IMR-90 (cell line): ENCODE measurements around the gene ITFG1. TPM values are rescaled to one million over a fixed set of nuclear protein-coding genes. Genes with fewer than 3 reads are reported as not detected.

Experiments used
- ATAC-seq: fragments of 200-7000 bp; cut with Tn5 transposase; 2 replicates; pipeline ENCODE4 v1.9.1; 2020; ENCODE audit warnings: low read depth, mild to moderate bottlenecking, moderate library complexity
- BruUV-seq: library from RNA; stranded (reverse); fragments of 400-500 nt; replicated peaks from 2 replicates; lab custom pipeline; 2021; lab: Mats Ljungman, UMichigan
- CTCF ChIA-PET: fragments of 300-600 bp; formaldehyde crosslinking; extraction: SDS; loops from one replicate; lab custom pipeline; 2021; ENCODE audit warnings: antibody characterized with exemption; lab: Yijun Ruan, JAX
- POLR2A ChIA-PET: fragments of 300-600 bp; sonication (Branson Sonifier 250); formaldehyde crosslinking; loops from one replicate; lab custom pipeline; 2022; ENCODE audit warnings: antibody characterized with exemption; ENCODE audit not compliant: unreplicated experiment; lab: Charles Lee
- DNase-seq: peaks from one replicate; pipeline ENCODE4 v3.0.0; 2013
- H2AFZ ChIP-seq: replicated peaks from 2 replicates; pipeline ENCODE3; 2013; ENCODE audit warnings: low read length, mild to moderate bottlenecking; ENCODE audit not compliant: poor library complexity
- H2AK5ac ChIP-seq: 2 replicates; pipeline ENCODE4 v1.6.1; 2013; ENCODE audit warnings: low read depth, low read length, inconsistent platforms
- H2AK9ac ChIP-seq: replicated peaks from 2 replicates; pipeline ENCODE3; 2013; ENCODE audit warnings: mild to moderate bottlenecking, low read depth, low read length, moderate library complexity; ENCODE audit not compliant: poor library complexity
- H2BK120ac ChIP-seq: 2 replicates; pipeline ENCODE4 v1.6.1; 2013; ENCODE audit warnings: low read depth, low read length, inconsistent platforms
- H2BK15ac ChIP-seq: 3 replicates; pipeline ENCODE4 v1.6.1; 2013; ENCODE audit warnings: low read depth, low read length, inconsistent platforms
- H2BK20ac ChIP-seq: 2 replicates; pipeline ENCODE4 v1.6.1; 2013; ENCODE audit warnings: low read depth, mild to moderate bottlenecking, inconsistent platforms, low read length, moderate library complexity
- H2BK5ac ChIP-seq: 2 replicates; pipeline ENCODE4 v1.6.1; 2013; ENCODE audit warnings: mild to moderate bottlenecking, low read depth, low read length, inconsistent platforms; ENCODE audit not compliant: poor library complexity, severe bottlenecking
- H3K14ac ChIP-seq: replicated peaks from 2 replicates; pipeline ENCODE4 v1.6.1; 2013; ENCODE audit warnings: low read depth, low read length, inconsistent platforms
- H3K18ac ChIP-seq: 2 replicates; pipeline ENCODE4 v1.6.1; 2013; ENCODE audit warnings: low read depth, low read length, control low read depth
- H3K23ac ChIP-seq: 2 replicates; pipeline ENCODE4 v1.6.1; 2013; ENCODE audit warnings: low read depth, low read length, inconsistent platforms
- H3K27ac ChIP-seq: 2 replicates; pipeline ENCODE4 v1.5.1; 2013; ENCODE audit warnings: mild to moderate bottlenecking, control low read depth, low read length; ENCODE audit not compliant: insufficient read depth
- H3K27me3 ChIP-seq: 2 replicates; pipeline ENCODE4 v1.6.1; 2013; ENCODE audit warnings: low read length; ENCODE audit not compliant: control insufficient read depth, insufficient read depth
- H3K36me3 ChIP-seq: 2 replicates; pipeline ENCODE4 v1.6.1; 2013; ENCODE audit warnings: low read length, mixed read lengths; ENCODE audit not compliant: control insufficient read depth, insufficient read depth
- H3K4ac ChIP-seq: 2 replicates; pipeline ENCODE4 v1.6.1; 2013; ENCODE audit warnings: low read depth, low read length, inconsistent platforms
- H3K4me1 ChIP-seq: 2 replicates; pipeline ENCODE4 v1.6.1; 2013; ENCODE audit warnings: low read length, mixed read lengths; ENCODE audit not compliant: control insufficient read depth, insufficient read depth
- H3K4me2 ChIP-seq: 2 replicates; pipeline ENCODE4 v1.6.1; 2013; ENCODE audit warnings: low read depth, mild to moderate bottlenecking, control low read depth, low read length, moderate library complexity
- H3K4me3 ChIP-seq: 2 replicates; pipeline ENCODE4 v1.5.1; 2013; ENCODE audit warnings: low read depth, mild to moderate bottlenecking, control low read depth, low read length, moderate library complexity; ENCODE audit not compliant: insufficient read depth
- H3K56ac ChIP-seq: 2 replicates; pipeline ENCODE4 v1.6.1; 2013; ENCODE audit warnings: low read length, inconsistent platforms; ENCODE audit not compliant: insufficient read depth; ENCODE audit errors: extremely low read depth
- H3K79me1 ChIP-seq, 2 experiments: 2 replicates each; pipeline ENCODE4 v1.6.1; 2013; ENCODE audit warnings: low read length in 2 of 2, inconsistent platforms in 1 of 2, low read depth in 1 of 2
- H3K9ac ChIP-seq: 2 replicates; pipeline ENCODE4 v1.6.1; 2013; ENCODE audit warnings: low read depth, low read length, control low read depth
- H3K9me1 ChIP-seq: 2 replicates; pipeline ENCODE4 v1.6.1; 2013; ENCODE audit warnings: low read length, inconsistent platforms; ENCODE audit not compliant: insufficient read depth
- H3K9me3 ChIP-seq: 2 replicates; pipeline ENCODE4 v1.6.1; 2013; ENCODE audit warnings: low read length; ENCODE audit not compliant: control insufficient read depth, insufficient read depth
- H4K20me1 ChIP-seq: 2 replicates; pipeline ENCODE4 v1.6.1; 2013; ENCODE audit warnings: low read length, inconsistent platforms; ENCODE audit not compliant: insufficient read depth
- H4K5ac ChIP-seq: 2 replicates; pipeline ENCODE4 v1.6.1; 2013; ENCODE audit warnings: mild to moderate bottlenecking, low read depth, low read length, control low read depth
- H4K8ac ChIP-seq, 2 experiments: 2 replicates each; pipeline ENCODE4 v1.6.1; 2013; ENCODE audit warnings: low read depth in 2 of 2, low read length in 2 of 2, control low read depth in 1 of 2, inconsistent platforms in 1 of 2
- H4K91ac ChIP-seq: 2 replicates; pipeline ENCODE4 v1.6.1; 2013; ENCODE audit warnings: low read depth, low read length, inconsistent platforms; ENCODE audit not compliant: insufficient read depth
- BHLHE40 ChIP-seq: fragments of 150-350 bp; IDR thresholded peaks from 2 replicates; pipeline ENCODE4 v1.6.1; 2016; ENCODE audit warnings: mild to moderate bottlenecking, low read depth, low read length
- CEBPB ChIP-seq: IDR thresholded peaks from 2 replicates; pipeline ENCODE4 v1.6.1; 2012; ENCODE audit warnings: low read depth, low read length, improper control_type of control experiment
- CHD1 ChIP-seq: IDR thresholded peaks from 2 replicates; pipeline ENCODE4 v1.6.1; 2012; ENCODE audit warnings: low read depth, low read length, improper control_type of control experiment
- CTCF ChIP-seq: conservative IDR thresholded peaks from 2 replicates; pipeline ENCODE4 v1.5.1; 2012; ENCODE audit warnings: mild to moderate bottlenecking, low read depth, low read length, improper control_type of control experiment
- ELK1 ChIP-seq: fragments of 150-350 bp; IDR thresholded peaks from 2 replicates; pipeline ENCODE4 v1.6.1; 2016; ENCODE audit warnings: low read depth, mild to moderate bottlenecking, low read length, moderate library complexity, borderline replicate concordance
- FOS ChIP-seq: fragments of 150-350 bp; IDR thresholded peaks from 2 replicates; pipeline ENCODE4 v1.6.1; 2016; ENCODE audit warnings: low read depth, low read length
- MAFK ChIP-seq: IDR thresholded peaks from 2 replicates; pipeline ENCODE4 v1.6.1; 2012; ENCODE audit warnings: low read depth, low read length, improper control_type of control experiment
- MAZ ChIP-seq: IDR thresholded peaks from 2 replicates; pipeline ENCODE4 v1.6.1; 2012; ENCODE audit warnings: low read depth, mild to moderate bottlenecking, low read length, improper control_type of control experiment, moderate library complexity, borderline replicate concordance
- MXI1 ChIP-seq: IDR thresholded peaks from 2 replicates; pipeline ENCODE4 v1.6.1; 2012; ENCODE audit warnings: low read depth, mild to moderate bottlenecking, low read length, moderate library complexity, borderline replicate concordance
- NFE2L2 ChIP-seq: fragments of 150-350 bp; IDR thresholded peaks from 2 replicates; pipeline ENCODE4 v1.6.1; 2016; ENCODE audit warnings: low read depth, mild to moderate bottlenecking, low read length
- POLR2A ChIP-seq: IDR thresholded peaks from 2 replicates; pipeline ENCODE4 v1.6.1; 2012; ENCODE audit warnings: mild to moderate bottlenecking, low read depth, low read length
- RAD21 ChIP-seq: IDR thresholded peaks from 2 replicates; pipeline ENCODE4 v1.6.1; 2012; ENCODE audit warnings: low read length, improper control_type of control experiment
- RCOR1 ChIP-seq: IDR thresholded peaks from 2 replicates; pipeline ENCODE4 v1.6.1; 2012; ENCODE audit warnings: mild to moderate bottlenecking, low read length, improper control_type of control experiment; ENCODE audit not compliant: insufficient replicate concordance
- RFX5 ChIP-seq: IDR thresholded peaks from 2 replicates; pipeline ENCODE4 v1.8.0; 2012; ENCODE audit warnings: low read depth, mild to moderate bottlenecking, low read length, moderate library complexity
- SMC3 ChIP-seq: fragments of 150-350 bp; IDR thresholded peaks from 2 replicates; pipeline ENCODE4 v1.6.1; 2016; ENCODE audit warnings: low read depth, mild to moderate bottlenecking, antibody characterized with exemption, low read length, moderate library complexity
- USF2 ChIP-seq: fragments of 150-350 bp; IDR thresholded peaks from 2 replicates; pipeline ENCODE4 v1.6.1; 2017; ENCODE audit warnings: mild to moderate bottlenecking, antibody characterized with exemption, low read length, low read depth
- WGBS, 2 experiments: methylation state at CpG; one replicate each; pipeline versions ENCODE4 v1.1.5 to v1.1.7; 2013; ENCODE audit warnings: missing lambda C conversion rate in 2 of 2; ENCODE audit not compliant: insufficient read length in 1 of 2; ENCODE audit errors: extremely low coverage in 2 of 2; 5-methylcytosine and 5-hydroxymethylcytosine counted together
- dilution Hi-C: fragments of 300-500 bp; cut with HindIII; formaldehyde crosslinking; loops from one replicate; pipeline ENCODE4 v1.14.3; 2018; ENCODE audit warnings: low sequenced_read_pairs; ENCODE audit not compliant: unreplicated experiment
- in situ Hi-C: fragments of 300-500 bp; cut with MboI; formaldehyde crosslinking; loops from 3 replicates; pipeline ENCODE4 v1.14.3; 2019; ENCODE audit warnings: low sequenced_read_pairs, inconsistent platforms, mixed read lengths
- intact Hi-C: fragments of 100-400 bp; cut with micrococcal nuclease; formaldehyde crosslinking; loops from 2 replicates; pipeline ENCODE4 v1.10.0; 2022
- polyA plus RNA-seq, 3 experiments: library from polyadenylated mRNA; depleted of rRNA; stranded (reverse); fragments of >200 nt; gene quantifications; 2 replicates each; pipeline ENCODE4 v1.2.3, GENCODE V29; 2012; ENCODE audit warnings: low replicate concordance in 1 of 3
- total RNA-seq: library from RNA; depleted of rRNA; stranded (reverse); fragments of >200 nt; gene quantifications from 2 replicates; pipeline ENCODE4 v1.2.3, GENCODE V29; 2012

Gene ITFG1
- total and polyA plus RNA-seq, 2 of the 4 experiments (the other 2 are of a cell fraction) = 54.3 to 60.4 TPM

GRCh38 chr16:47431960-47432359 lies 28.9 kb downstream of the ITFG1 start:
- H3K27ac ChIP-seq = no peak overlapping the region
- POLR2A ChIA-PET = no interaction called here

More at GRCh38 chr16:47431960-47432359, 28.9 kb downstream of the ITFG1 start:
- ATAC-seq = no peak
- TF ChIP-seq MAZ (no peak), BHLHE40 (no peak), FOS (no peak), CTCF (no peak), RAD21 (no peak), RCOR1 (no peak), SMC3 (no peak), RFX5 (no peak), MAFK (no peak), CEBPB (no peak), POLR2A (no peak), MXI1 (no peak), USF2 (no peak), ELK1 (no peak), CHD1 (no peak), NFE2L2 (no peak)
- Histone ChIP-seq H3K36me3 (peaks cover 9% of the 10 kb centered on the region), H3K4me3 (no peak overlapping the region), H3K18ac (no peak overlapping the region), H3K9me1 (no peaks in the 10 kb centered on the region), H2AK9ac (no peak overlapping the region), H2AK5ac (no peak overlapping the region), H3K56ac (no peak overlapping the region), H2AFZ (no peak overlapping the region), H2BK120ac (no peak overlapping the region), H4K91ac (no peak overlapping the region), H3K14ac (no peak overlapping the region), H2BK20ac (no peak overlapping the region), H4K8ac (no peak overlapping the region), H3K9me3 (no peaks in the 10 kb centered on the region; the same call in 1 of the 2 replicates), H3K9ac (no peak overlapping the region), H2BK5ac (no peak overlapping the region), H3K79me1 (peaks cover 9 to 16% of the 10 kb centered on the region in 2 experiments; a peak in 3 of 4 replicates), H3K27me3 (no peaks in the 10 kb centered on the region), H3K4me2 (no peak overlapping the region), H3K4ac (no peak overlapping the region), H2BK15ac (no peak overlapping the region), H3K23ac (no peak overlapping the region), H3K4me1 (no peaks in the 10 kb centered on the region), H4K20me1 (no peaks in the 10 kb centered on the region; the same call in 1 of the 2 replicates), H4K5ac (no peak overlapping the region)
- 83% methylated on average over 1 of the region's 3 CpGs; no CpG with 5 or more reads in 1 of the 2 experiments for WGBS, 2 experiments
- DNase-seq = no peak
- in situ Hi-C loops = no loop called here
- CTCF ChIA-PET = no interaction called here
- intact Hi-C loops = no loop called here
- dilution Hi-C loops = no loop called here
- no TSS peak for BruUV-seq
